Hepatocyte (in vitro differentiated cells): ENCODE measurements around the gene ANKS6.

Experiments
- EZH2 ChIP-seq: fragments of 200-600 bp; sonication (generic); IDR thresholded peaks from 2 replicates; pipeline ENCODE4 v1.6.1; 2016; ENCODE audit warnings: antibody characterized with exemption, mild to moderate bottlenecking, borderline replicate concordance
- EZH2phosphoT487 ChIP-seq: fragments of 200-600 bp; sonication (generic); IDR thresholded peaks from one replicate; pipeline ENCODE4 v1.6.1; 2018; ENCODE audit warnings: antibody characterized with exemption, mild to moderate bottlenecking, low read depth, moderate library complexity; ENCODE audit not compliant: unreplicated experiment, severe bottlenecking
- TF ChIP-seq, protein P1 (sequence below): fragments of 200-600 bp; sonication (generic); IDR thresholded peaks from 2 replicates; pipeline ENCODE4 v1.5.1; 2016; ENCODE audit warnings: antibody characterized with exemption, mild to moderate bottlenecking; ENCODE audit not compliant: poor library complexity

DNA sequence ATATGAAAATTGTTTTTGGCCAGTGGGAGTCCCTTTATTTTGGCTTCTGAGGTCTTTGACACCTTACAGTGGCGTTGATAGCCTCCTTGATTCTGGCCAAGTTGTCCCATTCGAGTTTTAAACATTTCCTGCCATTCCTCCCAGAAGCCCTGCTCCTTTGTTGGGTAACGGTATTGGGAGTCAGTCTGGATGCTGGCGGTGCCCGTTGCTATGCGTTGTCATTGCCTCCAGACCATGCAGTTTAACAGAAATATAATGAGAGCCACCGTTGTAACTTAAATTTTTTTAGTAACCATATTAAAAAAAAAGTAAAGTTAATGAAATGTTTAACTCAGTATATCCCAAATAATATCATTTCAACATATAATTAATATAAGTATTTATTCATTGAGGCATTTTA, 46.2 kb upstream of the ANKS6 start:
- TF ChIP-seq, protein P1, sequence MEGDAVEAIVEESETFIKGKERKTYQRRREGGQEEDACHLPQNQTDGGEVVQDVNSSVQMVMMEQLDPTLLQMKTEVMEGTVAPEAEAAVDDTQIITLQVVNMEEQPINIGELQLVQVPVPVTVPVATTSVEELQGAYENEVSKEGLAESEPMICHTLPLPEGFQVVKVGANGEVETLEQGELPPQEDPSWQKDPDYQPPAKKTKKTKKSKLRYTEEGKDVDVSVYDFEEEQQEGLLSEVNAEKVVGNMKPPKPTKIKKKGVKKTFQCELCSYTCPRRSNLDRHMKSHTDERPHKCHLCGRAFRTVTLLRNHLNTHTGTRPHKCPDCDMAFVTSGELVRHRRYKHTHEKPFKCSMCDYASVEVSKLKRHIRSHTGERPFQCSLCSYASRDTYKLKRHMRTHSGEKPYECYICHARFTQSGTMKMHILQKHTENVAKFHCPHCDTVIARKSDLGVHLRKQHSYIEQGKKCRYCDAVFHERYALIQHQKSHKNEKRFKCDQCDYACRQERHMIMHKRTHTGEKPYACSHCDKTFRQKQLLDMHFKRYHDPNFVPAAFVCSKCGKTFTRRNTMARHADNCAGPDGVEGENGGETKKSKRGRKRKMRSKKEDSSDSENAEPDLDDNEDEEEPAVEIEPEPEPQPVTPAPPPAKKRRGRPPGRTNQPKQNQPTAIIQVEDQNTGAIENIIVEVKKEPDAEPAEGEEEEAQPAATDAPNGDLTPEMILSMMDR = no peak
- TF ChIP-seq EZH2phosphoT487 (no peak), EZH2 (no peak)
